Breast epithelium (tissue), 3 donors: ENCODE results near the gene MAN1B1.

Experiments used
- CTCF ChIP-seq, 3 donors: fragments of 450-650 bp; IDR thresholded peaks; one replicate each; pipeline ENCODE4 v1.5.1; 2016 to 2017; ENCODE audit warnings: antibody characterized with exemption in 3 of 3, mild to moderate bottlenecking in 3 of 3, moderate library complexity in 3 of 3
- POLR2A ChIP-seq: fragments of 450-650 bp; IDR thresholded peaks from one replicate; pipeline ENCODE4 v1.6.1; 2016; ENCODE audit warnings: antibody characterized with exemption, mild to moderate bottlenecking, moderate library complexity

DNA sequence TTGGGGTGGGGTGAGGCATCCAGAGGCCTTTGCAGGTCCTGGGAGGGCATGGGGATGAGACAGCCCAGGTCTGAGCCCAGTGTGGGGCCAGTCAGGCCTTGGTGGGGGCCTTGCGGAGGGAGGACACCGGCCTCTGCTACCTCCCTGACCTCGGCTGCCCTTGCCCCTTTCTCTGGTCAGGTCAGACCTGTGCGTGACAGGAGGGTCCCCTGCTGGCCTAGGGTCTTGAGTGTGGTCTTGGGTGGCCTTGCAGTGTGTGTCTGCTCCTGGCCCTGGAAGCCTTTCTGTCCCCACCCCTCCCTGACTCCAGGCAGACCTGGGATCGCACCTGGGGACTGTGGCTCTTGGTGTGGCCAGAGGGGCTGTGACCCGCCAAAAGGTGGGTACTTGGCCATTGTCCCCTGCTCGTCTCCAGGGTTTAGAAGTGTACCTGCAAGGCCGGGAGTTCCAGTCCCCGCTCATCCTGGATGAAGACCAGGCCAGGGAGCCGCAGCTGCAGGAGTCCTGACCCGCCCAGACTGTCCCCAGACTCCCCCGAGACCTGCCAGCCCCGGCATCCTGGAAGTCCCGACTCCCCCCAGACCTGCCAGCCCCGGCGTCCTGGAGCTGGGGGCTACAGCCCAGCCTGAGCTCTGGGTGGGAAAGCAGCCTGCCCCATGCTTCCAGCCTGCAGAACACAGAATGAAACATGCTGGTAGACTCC is 4.4 kb upstream of the MAN1B1 start:
- TF ChIP-seq POLR2A: no peak
- no peak for TF ChIP-seq CTCF (IDR thresholded peaks at IDR 0.05)
